Endodermal cell (in vitro differentiated cells): ENCODE results near the gene SRD5A1. TPM values are rescaled to one million over a fixed set of nuclear protein-coding genes. Genes with fewer than 3 reads are reported as not detected.
A peak's percentile ranks its signal among the peaks of the same experiment; 100 is the strongest.

ENCODE experiments used
- DNase-seq: peaks from one replicate; pipeline ENCODE4 v3.0.0-alpha.2; 2017
- H3K27ac ChIP-seq: 2 replicates; pipeline ENCODE4 v1.5.1; 2013; ENCODE audit warnings: mild to moderate bottlenecking, low read depth, low read length, moderate library complexity
- H3K27me3 ChIP-seq: 2 replicates; pipeline ENCODE4 v1.6.1; 2013; ENCODE audit warnings: mild to moderate bottlenecking, low read length, moderate library complexity; ENCODE audit not compliant: insufficient read depth, control insufficient read depth, poor library complexity, severe bottlenecking
- H3K36me3 ChIP-seq: 2 replicates; pipeline ENCODE4 v1.7.0; 2013; ENCODE audit warnings: mild to moderate bottlenecking, low read length, moderate library complexity; ENCODE audit not compliant: control insufficient read depth, insufficient read depth
- H3K4me1 ChIP-seq: one replicate; pipeline ENCODE4 v1.7.0; 2013; ENCODE audit warnings: low read length; ENCODE audit not compliant: control insufficient read depth, insufficient read depth
- H3K4me3 ChIP-seq: 2 replicates; pipeline ENCODE4 v1.5.1; 2013; ENCODE audit warnings: mild to moderate bottlenecking, low read length, moderate library complexity
- H3K9ac ChIP-seq: 2 replicates; pipeline ENCODE4 v1.6.1; 2013; ENCODE audit warnings: mild to moderate bottlenecking, low read length, moderate library complexity; ENCODE audit not compliant: poor library complexity, severe bottlenecking; ENCODE audit errors: extremely low read depth
- H3K9me3 ChIP-seq: 2 replicates; pipeline ENCODE4 v1.6.1; 2013; ENCODE audit warnings: mild to moderate bottlenecking, low read length, moderate library complexity; ENCODE audit not compliant: control insufficient read depth
- H3K27ac Mint-ChIP-seq: 2 replicates; pipeline ENCODE4 v1.8.0; 2020; ENCODE audit warnings: mixed read lengths
- H3K27me3 Mint-ChIP-seq: 2 replicates; pipeline ENCODE4 v1.8.0; 2021; ENCODE audit warnings: mild to moderate bottlenecking, mixed read lengths; ENCODE audit not compliant: insufficient read depth
- H3K36me3 Mint-ChIP-seq: 2 replicates; pipeline ENCODE4 v1.8.0; 2020; ENCODE audit warnings: low read depth, mixed read lengths
- H3K4me1 Mint-ChIP-seq: 2 replicates; pipeline ENCODE4 v1.8.0; 2020; ENCODE audit warnings: mixed read lengths
- H3K4me3 Mint-ChIP-seq: 2 replicates; pipeline ENCODE4 v1.8.0; 2020; ENCODE audit warnings: mild to moderate bottlenecking, moderate library complexity, mixed read lengths
- H3K9me3 Mint-ChIP-seq: 2 replicates; pipeline ENCODE4 v1.8.0; 2020; ENCODE audit warnings: mild to moderate bottlenecking, mixed read lengths
- CTCF ChIP-seq: fragments of 200-600 bp; sonication (generic); conservative IDR thresholded peaks from 2 replicates; pipeline ENCODE4 v1.5.0; 2021; ENCODE audit warnings: antibody characterized with exemption, mild to moderate bottlenecking
- WGBS, 2 experiments: methylation state at CpG; one replicate each; pipeline versions ENCODE4 v1.1.5 to v1.1.7; 2013; ENCODE audit warnings: missing lambda C conversion rate in 2 of 2, mixed read lengths in 1 of 2; ENCODE audit not compliant: insufficient coverage in 1 of 2, insufficient read length in 1 of 2; 5-methylcytosine and 5-hydroxymethylcytosine counted together
- total RNA-seq, 2 donors: library from RNA; stranded (reverse); fragmentation: NEBNext Ultra II Directional in 1 of 2; extraction: Animal tissue kit (Norgen Biotek cat#: 25700) in 1 of 2; gene quantifications; 2 replicates in 1 of 2; 3 replicates in 1 of 2; pipeline ENCODE4 v1.2.1, GENCODE V29; 2021

Gene SRD5A1
- total RNA-seq, 2 donors from 2014 or later, result 15.0 to 16.2 TPM

DNA sequence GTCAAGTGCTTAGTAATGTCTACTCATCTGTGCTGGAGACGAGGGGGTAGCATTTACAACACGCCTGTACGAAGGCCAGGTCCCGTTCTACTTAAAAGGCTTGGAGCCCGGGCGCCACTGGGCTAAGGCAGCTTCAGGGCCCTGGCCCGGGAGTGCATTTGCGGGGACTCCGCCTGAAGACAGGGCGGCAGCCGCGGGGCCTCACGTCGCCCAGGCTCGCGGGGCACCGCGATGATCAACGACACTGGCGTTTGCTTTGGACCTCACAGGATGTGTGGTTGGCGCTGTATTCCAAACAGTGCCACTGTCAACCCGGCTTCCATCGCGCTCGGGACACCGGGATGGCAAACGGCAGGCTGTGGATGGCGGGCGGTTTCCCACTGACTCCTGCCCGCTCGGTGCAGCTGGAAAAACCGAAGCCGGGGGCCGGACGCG is 78.9 kb downstream of the SRD5A1 start:
- H3K4me3 ChIP-seq, result peak overlapping the region; percentile 88

GRCh38 chr5:6712577-6713273 is 79.5 kb downstream of the SRD5A1 start:
- peak overlapping the region; percentile 88 for H3K4me3 ChIP-seq
- peak; percentile 98 for DNase-seq
- Mint-ChIP-seq H3K4me1 (peaks cover 24% of the 10 kb centered on the region), H3K27me3 (peaks cover 19% of the 10 kb centered on the region), H3K36me3 (no peaks in the 10 kb centered on the region), H3K4me3 (peak overlapping the region; percentile 73), H3K9me3 (no peaks in the 10 kb centered on the region), H3K27ac (peak overlapping the region; percentile 89)
- H3K9me3 ChIP-seq, result no peaks in the 10 kb centered on the region
- peaks cover 6% of the 10 kb centered on the region for H3K36me3 ChIP-seq
- H3K27me3 ChIP-seq, result no peaks in the 10 kb centered on the region
- peak overlapping the region; percentile 51 for H3K9ac ChIP-seq
- 0% methylated on average over 11 to 85 of the region's 85 CpGs for WGBS, 2 experiments
- peak overlapping the region; percentile 94 for H3K27ac ChIP-seq
- TF ChIP-seq CTCF, result no peak
- H3K4me1 ChIP-seq, result peaks cover 6% of the 10 kb centered on the region

More for the DNA sequence above, 78.9 kb downstream of the SRD5A1 start:
- peaks cover 19% of the 10 kb centered on the region for H3K4me1 Mint-ChIP-seq
- TF ChIP-seq CTCF, result peak; percentile 28
- H3K27ac Mint-ChIP-seq, result peak overlapping the region; percentile 89
- peaks cover 6% of the 10 kb centered on the region for H3K36me3 ChIP-seq
- H3K27ac ChIP-seq, result peak overlapping the region; percentile 94
- no peaks in the 10 kb centered on the region for H3K9me3 ChIP-seq
- H3K27me3 Mint-ChIP-seq, result peaks cover 19% of the 10 kb centered on the region
- peak overlapping the region; percentile 73 for H3K4me3 Mint-ChIP-seq
- WGBS, 2 experiments, result 0 to 1% methylated on average over 31 to 36 of the region's 36 CpGs
- no peaks in the 10 kb centered on the region for H3K36me3 Mint-ChIP-seq
- peaks cover 6% of the 10 kb centered on the region for H3K4me1 ChIP-seq
- H3K27me3 ChIP-seq, result no peaks in the 10 kb centered on the region
- H3K9me3 Mint-ChIP-seq, result no peaks in the 10 kb centered on the region
- peak; percentile 80 for DNase-seq
- H3K9ac ChIP-seq, result peak overlapping the region; percentile 51

DNA sequence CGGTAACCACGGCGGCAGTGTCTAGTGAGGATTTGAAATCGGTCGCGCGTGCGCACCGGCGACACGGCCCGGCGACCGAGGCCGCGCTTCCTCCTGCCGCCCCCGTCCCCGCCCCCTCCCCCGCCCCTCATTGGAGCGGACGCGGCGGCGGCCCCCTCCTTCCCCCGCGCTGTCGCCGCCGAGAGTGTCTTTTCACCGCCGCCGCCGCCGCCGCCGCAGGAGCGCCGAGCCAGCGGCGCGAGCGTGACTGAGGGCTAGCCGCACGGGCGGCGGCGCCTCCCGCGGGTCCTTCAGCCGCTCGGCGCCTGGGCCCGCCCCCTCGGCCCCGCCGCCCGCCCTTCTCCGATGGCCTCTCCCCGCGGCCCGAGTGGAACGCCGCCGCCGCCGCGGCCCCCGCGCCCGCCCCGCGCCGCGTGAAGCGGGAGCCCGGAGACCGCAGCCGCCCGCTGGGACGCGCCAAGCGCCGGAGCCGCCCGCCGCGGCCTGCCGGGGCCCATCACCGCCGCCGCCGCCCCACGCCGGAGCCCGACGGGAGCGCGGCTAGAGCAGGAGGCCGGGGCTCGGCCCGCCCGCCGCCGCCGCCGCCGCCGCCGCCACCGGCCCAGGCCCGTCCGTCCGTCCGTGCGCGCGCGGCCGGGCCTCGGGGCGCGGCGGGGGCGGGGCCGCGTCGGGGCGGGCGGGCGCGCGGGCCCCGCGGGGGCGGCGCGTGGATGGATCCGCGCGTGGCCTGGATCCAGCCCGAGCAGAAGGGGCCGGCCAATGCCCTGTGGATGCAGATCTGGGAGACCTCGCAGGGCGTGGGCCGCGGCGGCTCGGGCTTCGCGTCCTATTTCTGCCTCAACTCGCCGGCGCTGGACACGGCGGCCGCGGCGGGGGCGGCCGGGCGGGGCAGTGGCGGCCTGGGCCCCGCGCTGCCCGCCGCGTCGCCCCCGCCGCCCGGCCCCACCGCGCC is 80.3 kb downstream of the SRD5A1 start, which contains the start of gene TENT4A:
TENT4A (plus strand) TSS at position 159 of the 952 bp plus-strand sequence; CDS start at position 711, 552 bp downstream.
- no peaks in the 10 kb centered on the region for H3K9me3 ChIP-seq
- WGBS, 2 experiments, result 0% methylated on average over 14 to 167 of the region's 174 CpGs
- no peak for DNase-seq
- Mint-ChIP-seq H3K4me1 (peaks cover 24% of the 10 kb centered on the region), H3K4me3 (peak within 1 kb of the TSS; percentile 73), H3K27me3 (peaks cover 19% of the 10 kb centered on the region), H3K27ac (peak within 1 kb of the TSS; percentile 89), H3K36me3 (no peaks in the 10 kb centered on the region), H3K9me3 (no peaks in the 10 kb centered on the region)
- peak within 1 kb of the TSS; percentile 51 for H3K9ac ChIP-seq
- H3K4me1 ChIP-seq, result peaks cover 6% of the 10 kb centered on the region
- no peak for TF ChIP-seq CTCF
- peak within 1 kb of the TSS; percentile 94 for H3K27ac ChIP-seq
- H3K36me3 ChIP-seq, result peaks cover 10% of the 10 kb centered on the region
- H3K27me3 ChIP-seq, result no peaks in the 10 kb centered on the region
- peak within 1 kb of the TSS; percentile 90 for H3K4me3 ChIP-seq
